Measurements from ENCODE around the gene ZRANB2.

The ZRANB2 gene

GRCh38 chr1:71068325-71069240 is 12.3 kb downstream of the ZRANB2 start:
- no peak for DNase-seq (ENCODE audit: low read depth, low spot score)

- no peak for DNase-seq (ENCODE audit: low read depth, low spot score)
Measured at GRCh38 chr1:71054791-71055190, 26.0 kb downstream of the ZRANB2 start.

GRCh38 chr1:71054281-71054731 is 26.5 kb downstream of the ZRANB2 start:
- DNase-seq (ENCODE audit: low read depth, low spot score): peak; percentile 10

GRCh38 chr1:71053758-71054157 is 27.1 kb downstream of the ZRANB2 start:
- DNase-seq (ENCODE audit: low read depth, low spot score): no peak

GRCh38 chr1:71053146-71053545 is 27.7 kb downstream of the ZRANB2 start:
- no peak for DNase-seq (ENCODE audit: low read depth, low spot score)

- DNase-seq (ENCODE audit: low read depth, low spot score): peak; percentile 64
Measured at GRCh38 chr1:71049951-71050598, 30.8 kb downstream of the ZRANB2 start.

- DNase-seq (ENCODE audit: low read depth, low spot score): peak; percentile 41
Measured at GRCh38 chr1:71047635-71048607, 32.9 kb downstream of the ZRANB2 start, which contains the start of gene PTGER3. Gene PTGER3, minus strand, starts transcription at chr1:71047816. Its CDS starts 239 bp downstream, at chr1:71047577.

- DNase-seq (ENCODE audit: low read depth, low spot score): peak; percentile 47
Measured at GRCh38 chr1:71046891-71047634, 33.8 kb downstream of the ZRANB2 start.

- DNase-seq (ENCODE audit: low read depth, low spot score): no peak
Measured at GRCh38 chr1:71045463-71046028, 35.3 kb downstream of the ZRANB2 start.

- DNase-seq (ENCODE audit: low read depth, low spot score): no peak
Measured at GRCh38 chr1:71044833-71045232, 36.0 kb downstream of the ZRANB2 start.

- DNase-seq (ENCODE audit: low read depth, low spot score): no peak
Measured at GRCh38 chr1:71043065-71043464, 37.8 kb downstream of the ZRANB2 start.

- DNase-seq (ENCODE audit: low read depth, low spot score): no peak
Measured at GRCh38 chr1:71041806-71042205, 39.0 kb downstream of the ZRANB2 start.

- no peak for DNase-seq (ENCODE audit: low read depth, low spot score)
Measured at GRCh38 chr1:71039661-71040262, 41.1 kb downstream of the ZRANB2 start.

- DNase-seq (ENCODE audit: low read depth, low spot score): no peak
Measured at GRCh38 chr1:71038942-71039341, 41.9 kb downstream of the ZRANB2 start.

- DNase-seq (ENCODE audit: low read depth, low spot score): no peak
Measured at GRCh38 chr1:71037829-71038620, 42.8 kb downstream of the ZRANB2 start.

- no peak for DNase-seq (ENCODE audit: low read depth, low spot score)
Measured at GRCh38 chr1:71037066-71037465, 43.8 kb downstream of the ZRANB2 start.

GRCh38 chr1:71033136-71033535 is 47.7 kb downstream of the ZRANB2 start:
- DNase-seq (ENCODE audit: low read depth, low spot score): no peak

- DNase-seq (ENCODE audit: low read depth, low spot score): no peak
Measured at GRCh38 chr1:71031426-71031825, 49.4 kb downstream of the ZRANB2 start.

- no peak for DNase-seq (ENCODE audit: low read depth, low spot score)
Measured at GRCh38 chr1:71030026-71030425, 50.8 kb downstream of the ZRANB2 start.

Measured in ELF-1 (cell line).